H1 (cell line): ENCODE measurements around the gene LRRTM3. TPM values are rescaled to one million over a fixed set of nuclear protein-coding genes. Genes with fewer than 3 reads are reported as not detected.

ENCODE experiments used
- CTCF ChIA-PET: fragments of 300-600 bp; sonication (Branson Sonifier 250); formaldehyde crosslinking; loops from one replicate; lab custom pipeline; 2021; ENCODE audit not compliant: partially characterized antibody; lab: Charles Lee
- POLR2A ChIA-PET: fragments of 300-600 bp; sonication (Branson Sonifier 250); formaldehyde crosslinking; loops from one replicate; lab custom pipeline; 2021; ENCODE audit warnings: inconsistent platforms; ENCODE audit not compliant: partially characterized antibody; lab: Charles Lee
- DNase-seq, 2 experiments: peaks; one replicate each; pipeline versions ENCODE4 v3.0.0 to v3.0.0-alpha.2; 2010 to 2022; ENCODE audit warnings: low spot score in 2 of 2, low read depth in 1 of 2, mixed read lengths in 1 of 2
- FAIRE-seq: peaks from 2 replicates; lab custom pipeline; 2011; peaks lifted over from hg19 to GRCh38; lab: Jason Lieb, UNC
- H2AFZ ChIP-seq: 2 replicates; pipeline ENCODE4 v1.8.1; 2012; ENCODE audit warnings: low read length, inconsistent platforms
- H2AK5ac ChIP-seq: 2 replicates; pipeline ENCODE4 v1.6.1; 2013; ENCODE audit warnings: low read depth, low read length
- H2BK120ac ChIP-seq: replicated peaks from 2 replicates; pipeline ENCODE3; 2013; ENCODE audit warnings: low read depth, low read length, inconsistent platforms
- H2BK12ac ChIP-seq: 2 replicates; pipeline ENCODE4 v1.6.1; 2013; ENCODE audit warnings: low read depth, low read length
- H2BK15ac ChIP-seq: 2 replicates; pipeline ENCODE4 v1.6.1; 2013; ENCODE audit warnings: low read length
- H2BK20ac ChIP-seq: 2 replicates; pipeline ENCODE4 v1.6.1; 2013; ENCODE audit warnings: low read length
- H2BK5ac ChIP-seq: 2 replicates; pipeline ENCODE4 v1.6.1; 2013; ENCODE audit warnings: low read depth, low read length
- H3K14ac ChIP-seq: 2 replicates; pipeline ENCODE4 v1.6.1; 2013; ENCODE audit warnings: inconsistent platforms; ENCODE audit not compliant: insufficient read length
- H3K18ac ChIP-seq: 2 replicates; pipeline ENCODE4 v1.6.1; 2013; ENCODE audit warnings: low read length; ENCODE audit errors: extremely low read depth
- H3K23ac ChIP-seq: 2 replicates; pipeline ENCODE4 v1.6.1; 2013; ENCODE audit warnings: inconsistent platforms; ENCODE audit not compliant: insufficient read length
- H3K23me2 ChIP-seq: 2 replicates; pipeline ENCODE4 v1.6.1; 2013; ENCODE audit warnings: low read depth, low read length
- H3K27ac ChIP-seq: 2 replicates; pipeline ENCODE4 v1.6.1; 2011; ENCODE audit warnings: low read depth, low read length, inconsistent platforms
- H3K27me3 ChIP-seq, 4 experiments: replicated peaks in 1 of 4; 1 replicate in 1 of 4; 2 replicates in 3 of 4; pipeline versions ENCODE4 v1.6.1 to v1.8.1; 2011 to 2013; ENCODE audit warnings: low read length in 3 of 4, mild to moderate bottlenecking in 3 of 4, inconsistent platforms in 2 of 4, mixed read lengths in 2 of 4, moderate library complexity in 1 of 4; ENCODE audit not compliant: control insufficient read depth in 3 of 4, insufficient read depth in 3 of 4; ENCODE audit errors: extremely low read depth in 1 of 4
- H3K36me3 ChIP-seq, 4 experiments: 2 replicates each; pipeline versions ENCODE4 v1.6.1 to v1.8.1; 2011 to 2013; ENCODE audit warnings: mild to moderate bottlenecking in 4 of 4, low read length in 3 of 4, moderate library complexity in 2 of 4, control low read depth in 1 of 4, inconsistent platforms in 1 of 4; ENCODE audit not compliant: insufficient read depth in 4 of 4, control insufficient read depth in 2 of 4
- H3K4ac ChIP-seq: replicated peaks from 2 replicates; pipeline ENCODE3; 2013; ENCODE audit warnings: low read length, low read depth, mixed read lengths, inconsistent platforms; ENCODE audit not compliant: insufficient read length
- H3K4me1 ChIP-seq, 4 experiments: replicated peaks in 1 of 4; 1 replicate in 1 of 4; 2 replicates in 3 of 4; pipeline versions ENCODE4 v1.6.1 to v1.8.1; 2011 to 2013; ENCODE audit warnings: low read length in 3 of 4, inconsistent platforms in 2 of 4, mixed read lengths in 1 of 4; ENCODE audit not compliant: insufficient read depth in 4 of 4, control insufficient read depth in 3 of 4
- H3K4me2 ChIP-seq, 2 experiments: 2 replicates each; pipeline versions ENCODE4 v1.6.1 to v1.8.1; 2011 to 2013; ENCODE audit warnings: low read depth in 2 of 2, low read length in 2 of 2, control low read depth in 1 of 2, inconsistent platforms in 1 of 2, mild to moderate bottlenecking in 1 of 2; ENCODE audit not compliant: insufficient read depth in 1 of 2
- H3K4me3 ChIP-seq, 4 experiments: fragments of 200-600, 300-600 bp in 1 of 4; sonication (generic), shearing (Covaris generic), sonication (Bioruptor Twin) in 1 of 4; 2 replicates each; pipeline versions ENCODE4 v1.5.1 to v1.8.1; 2011 to 2016; ENCODE audit warnings: low read length in 4 of 4, low read depth in 3 of 4, control low read depth in 2 of 4, inconsistent platforms in 2 of 4, mild to moderate bottlenecking in 2 of 4, mixed read lengths in 1 of 4, moderate library complexity in 1 of 4; ENCODE audit not compliant: insufficient read depth in 2 of 4; ENCODE audit errors: extremely low read depth in 1 of 4
- H3K56ac ChIP-seq: replicated peaks from 2 replicates; pipeline ENCODE3; 2013; ENCODE audit warnings: low read depth, mild to moderate bottlenecking, mixed read lengths, low read length, inconsistent platforms; ENCODE audit not compliant: insufficient read length
- H3K79me1 ChIP-seq: 2 replicates; pipeline ENCODE4 v1.6.1; 2013; ENCODE audit warnings: low read depth, low read length, control low read depth
- H3K79me2 ChIP-seq, 2 experiments: 2 replicates each; pipeline versions ENCODE4 v1.6.1 to v1.8.1; 2012 to 2013; ENCODE audit warnings: low read length in 2 of 2, mild to moderate bottlenecking in 2 of 2, inconsistent platforms in 1 of 2; ENCODE audit not compliant: insufficient read depth in 2 of 2, control insufficient read depth in 1 of 2
- H3K9ac ChIP-seq, 4 experiments: replicated peaks in 1 of 4; 1 replicate in 1 of 4; 2 replicates in 3 of 4; pipeline versions ENCODE4 v1.6.1 to v1.8.1; 2011 to 2013; ENCODE audit warnings: low read depth in 3 of 4, low read length in 3 of 4, control low read depth in 2 of 4, mild to moderate bottlenecking in 2 of 4, moderate library complexity in 2 of 4, inconsistent platforms in 1 of 4; ENCODE audit errors: extremely low read depth in 1 of 4
- H3K9me3 ChIP-seq, 2 experiments: 2 replicates each; pipeline versions ENCODE4 v1.6.1 to v1.8.1; 2012 to 2013; ENCODE audit warnings: mild to moderate bottlenecking in 2 of 2, moderate library complexity in 2 of 2, control low read depth in 1 of 2, inconsistent platforms in 1 of 2, low read depth in 1 of 2, low read length in 1 of 2, mixed read lengths in 1 of 2; ENCODE audit not compliant: insufficient read depth in 2 of 2
- H4K20me1 ChIP-seq, 2 experiments: replicated peaks in 1 of 2; 2 replicates each; pipeline versions ENCODE3 to v1.8.1; 2011 to 2013; ENCODE audit warnings: inconsistent platforms in 2 of 2, low read length in 2 of 2, mild to moderate bottlenecking in 1 of 2; ENCODE audit not compliant: insufficient read depth in 2 of 2, control insufficient read depth in 1 of 2
- H4K5ac ChIP-seq: 2 replicates; pipeline ENCODE4 v1.6.1; 2013; ENCODE audit warnings: low read length, low read depth, mixed read lengths, inconsistent platforms; ENCODE audit not compliant: insufficient read length
- H4K8ac ChIP-seq: 2 replicates; pipeline ENCODE4 v1.8.0; 2013; ENCODE audit warnings: mild to moderate bottlenecking, moderate library complexity, low read length, inconsistent platforms; ENCODE audit not compliant: insufficient read depth; ENCODE audit errors: extremely low read depth
- H4K91ac ChIP-seq: replicated peaks from 2 replicates; pipeline ENCODE3; 2013; ENCODE audit warnings: low read length, mixed read lengths, inconsistent platforms; ENCODE audit not compliant: insufficient read length
- EGR1 ChIP-seq: IDR thresholded peaks from 2 replicates; pipeline ENCODE4 v1.6.1; 2011; ENCODE audit warnings: low read depth, low read length, borderline replicate concordance
- GABPA ChIP-seq: IDR thresholded peaks from 2 replicates; pipeline ENCODE4 v1.6.1; 2011; ENCODE audit warnings: mild to moderate bottlenecking, low read length, moderate library complexity, borderline replicate concordance; ENCODE audit not compliant: insufficient read depth
- GTF2F1 ChIP-seq: IDR thresholded peaks from 2 replicates; pipeline ENCODE4 v1.6.1; 2012; ENCODE audit warnings: low read depth, low read length, improper control_type of control experiment, borderline replicate concordance
- HDAC2 ChIP-seq, 2 experiments: fragments of 300-600 bp in 1 of 2; sonication (generic) in 1 of 2; IDR thresholded peaks; 2 replicates each; pipeline ENCODE4 v1.6.1; 2011 to 2012; ENCODE audit warnings: low read depth in 2 of 2, low read length in 2 of 2, mild to moderate bottlenecking in 2 of 2, moderate library complexity in 2 of 2, borderline replicate concordance in 1 of 2, inconsistent platforms in 1 of 2
- KDM4A ChIP-seq: IDR thresholded peaks from one replicate; pipeline ENCODE4 v1.7.1; 2012; ENCODE audit warnings: low read depth, mild to moderate bottlenecking, moderate library complexity, low read length, inconsistent platforms; ENCODE audit not compliant: severe bottlenecking
- POU5F1 ChIP-seq: IDR thresholded peaks from 2 replicates; pipeline ENCODE4 v1.6.1; 2011; ENCODE audit warnings: low read depth, mild to moderate bottlenecking, low read length, moderate library complexity
- RXRA ChIP-seq: IDR thresholded peaks from 2 replicates; pipeline ENCODE4 v1.6.1; 2011; ENCODE audit warnings: low read depth, mild to moderate bottlenecking, low read length, moderate library complexity; ENCODE audit not compliant: insufficient read depth
- WGBS, 2 experiments: shearing (Covaris generic) in 1 of 2; methylation state at CpG; one replicate each; pipeline versions ENCODE4 v1.1.6 to v1.1.7; 2013 to 2015; ENCODE audit warnings: low lambda C conversion rate in 2 of 2, mixed read lengths in 2 of 2, inconsistent platforms in 1 of 2, low coverage in 1 of 2, missing lambda C conversion rate in 1 of 2; ENCODE audit not compliant: insufficient replicate concordance in 2 of 2, insufficient coverage in 1 of 2, insufficient read length in 1 of 2; ENCODE audit errors: extremely low coverage in 1 of 2, missing lambda C conversion rate in 1 of 2; 5-methylcytosine and 5-hydroxymethylcytosine counted together
- polyA plus RNA-seq, 7 experiments: library from polyadenylated mRNA; depleted of rRNA in 3 of 7; stranded (reverse) in 5 of 7; unstranded in 2 of 7; fragments of >200 nt in 5 of 7; fragments of 200-250 nt in 2 of 7; gene quantifications; 1 replicate in 5 of 7; 2 replicates in 1 of 7; 4 replicates in 1 of 7; pipeline versions ENCODE4 v1.2.1 to v1.2.3, GENCODE V29; 2011 to 2013; ENCODE audit warnings: missing spikeins in 2 of 7, mixed read lengths in 2 of 7
- total RNA-seq: library from RNA; stranded (reverse); fragmentation: NEBNext Ultra II Directional; extraction: Animal tissue kit (Norgen Biotek cat#: 25700); gene quantifications from 2 replicates; pipeline ENCODE4 v1.2.1, GENCODE V29; 2021
- TF ChIP-seq, protein P1 (sequence below): IDR thresholded peaks from 2 replicates; pipeline ENCODE4 v1.6.1; 2011; ENCODE audit warnings: low read length, improper control_type of control experiment
- TF ChIP-seq, protein P2 (sequence below): IDR thresholded peaks from 2 replicates; pipeline ENCODE4 v1.6.1; 2012; ENCODE audit warnings: low read length, inconsistent platforms
- TF ChIP-seq, protein P3 (sequence below): IDR thresholded peaks from 2 replicates; pipeline ENCODE4 v1.6.1; 2011; ENCODE audit warnings: low read depth, mild to moderate bottlenecking, low read length; ENCODE audit not compliant: insufficient read depth

LRRTM3 gene
- total and polyA plus RNA-seq, 2 of the 8 experiments (the other 6 are each of a cell fraction or from before 2014, with no cell fraction given) = 0.33 to 0.48 TPM

DNA sequence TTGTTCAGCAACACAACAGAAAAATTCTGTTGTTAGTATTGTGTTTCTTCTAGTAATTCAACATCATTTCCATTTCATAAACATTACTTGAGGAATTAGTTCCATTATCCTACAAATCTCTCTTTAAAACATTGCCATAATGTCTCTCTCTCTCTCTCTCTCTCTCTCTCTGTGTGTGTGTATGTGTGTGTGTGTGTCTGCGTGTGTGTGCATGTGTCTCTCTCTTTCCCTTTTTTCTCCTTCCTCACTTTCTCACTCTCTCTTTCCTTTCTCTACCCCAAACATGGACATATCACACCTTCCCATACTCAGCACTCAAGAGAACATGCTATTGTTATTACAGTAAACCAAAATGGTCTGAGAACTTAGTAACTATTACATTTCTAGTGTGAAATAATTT, 16.6 kb downstream of the LRRTM3 start:
- H4K8ac ChIP-seq = no peak overlapping the region
- H3K56ac ChIP-seq = no peak overlapping the region
- H3K9me3 ChIP-seq = no peaks in the 10 kb centered on the region
- no peak overlapping the region for H2BK120ac ChIP-seq
- H3K14ac ChIP-seq = no peak overlapping the region
- H2BK5ac ChIP-seq = no peak overlapping the region
- no peak overlapping the region for H2BK15ac ChIP-seq
- WGBS, 2 experiments = no CpG with 5 or more reads among the region's 1 CpG
- H2AFZ ChIP-seq = no peak overlapping the region
- H3K79me1 ChIP-seq = no peaks in the 10 kb centered on the region
- H3K36me3 ChIP-seq = no peaks in the 10 kb centered on the region
- H2AK5ac ChIP-seq = no peak overlapping the region
- ChIA-PET POLR2A (no interaction called here), CTCF (no interaction called here)
- DNase-seq (no peak), FAIRE-seq (no peak)
- H3K4me2 ChIP-seq = no peak overlapping the region
- H3K4me1 ChIP-seq = no peaks in the 10 kb centered on the region
- no peaks in the 10 kb centered on the region for H3K79me2 ChIP-seq
- H3K4me3 ChIP-seq = no peak overlapping the region
- H4K91ac ChIP-seq = no peak overlapping the region
- no peak overlapping the region for H3K9ac ChIP-seq
- H3K23ac ChIP-seq = no peak overlapping the region
- no peak overlapping the region for H2BK12ac ChIP-seq
- H3K4ac ChIP-seq = no peak overlapping the region
- H3K18ac ChIP-seq = no peak overlapping the region
- peaks cover 0 to 1% of the 10 kb centered on the region in 2 experiments for H4K20me1 ChIP-seq
- H3K27ac ChIP-seq = no peak overlapping the region
- no peak overlapping the region for H2BK20ac ChIP-seq
- H4K5ac ChIP-seq = no peak overlapping the region
- H3K27me3 ChIP-seq = no peaks in the 10 kb centered on the region
- H3K23me2 ChIP-seq = 0 out of 2 replicates have a peak, but pooled peaks cover 2% of the 10 kb centered on the region
- TF ChIP-seq, protein P1, sequence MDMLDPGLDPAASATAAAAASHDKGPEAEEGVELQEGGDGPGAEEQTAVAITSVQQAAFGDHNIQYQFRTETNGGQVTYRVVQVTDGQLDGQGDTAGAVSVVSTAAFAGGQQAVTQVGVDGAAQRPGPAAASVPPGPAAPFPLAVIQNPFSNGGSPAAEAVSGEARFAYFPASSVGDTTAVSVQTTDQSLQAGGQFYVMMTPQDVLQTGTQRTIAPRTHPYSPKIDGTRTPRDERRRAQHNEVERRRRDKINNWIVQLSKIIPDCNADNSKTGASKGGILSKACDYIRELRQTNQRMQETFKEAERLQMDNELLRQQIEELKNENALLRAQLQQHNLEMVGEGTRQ = no peak
- TF ChIP-seq POU5F1 = no peak
- no peak for TF ChIP-seq GABPA
- TF ChIP-seq EGR1 = no peak
- TF ChIP-seq, protein P2, sequence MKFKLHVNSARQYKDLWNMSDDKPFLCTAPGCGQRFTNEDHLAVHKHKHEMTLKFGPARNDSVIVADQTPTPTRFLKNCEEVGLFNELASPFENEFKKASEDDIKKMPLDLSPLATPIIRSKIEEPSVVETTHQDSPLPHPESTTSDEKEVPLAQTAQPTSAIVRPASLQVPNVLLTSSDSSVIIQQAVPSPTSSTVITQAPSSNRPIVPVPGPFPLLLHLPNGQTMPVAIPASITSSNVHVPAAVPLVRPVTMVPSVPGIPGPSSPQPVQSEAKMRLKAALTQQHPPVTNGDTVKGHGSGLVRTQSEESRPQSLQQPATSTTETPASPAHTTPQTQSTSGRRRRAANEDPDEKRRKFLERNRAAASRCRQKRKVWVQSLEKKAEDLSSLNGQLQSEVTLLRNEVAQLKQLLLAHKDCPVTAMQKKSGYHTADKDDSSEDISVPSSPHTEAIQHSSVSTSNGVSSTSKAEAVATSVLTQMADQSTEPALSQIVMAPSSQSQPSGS = no peak
- no peak for TF ChIP-seq RXRA
- TF ChIP-seq GTF2F1 = no peak
- TF ChIP-seq, protein P3, sequence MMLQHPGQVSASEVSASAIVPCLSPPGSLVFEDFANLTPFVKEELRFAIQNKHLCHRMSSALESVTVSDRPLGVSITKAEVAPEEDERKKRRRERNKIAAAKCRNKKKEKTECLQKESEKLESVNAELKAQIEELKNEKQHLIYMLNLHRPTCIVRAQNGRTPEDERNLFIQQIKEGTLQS = no peak
- TF ChIP-seq HDAC2 (IDR thresholded peaks at IDR 0.05; ENCODE audit: borderline replicate concordance in 1 of 2, low read depth in 2 of 2, low read length in 2 of 2) = no peak
- TF ChIP-seq KDM4A = no peak
